Prostate gland (tissue), 2 donors: Measurements from ENCODE around the gene ZMYND11.

Experiments used
- POLR2A ChIP-seq: fragments of 450-650 bp; IDR thresholded peaks from one replicate; pipeline ENCODE4 v1.6.1; 2016; ENCODE audit warnings: antibody characterized with exemption, mild to moderate bottlenecking
- POLR2AphosphoS5 ChIP-seq: sonication (generic); formaldehyde crosslinking; IDR thresholded peaks from one replicate; pipeline ENCODE4 v1.6.1; 2017; ENCODE audit warnings: antibody characterized with exemption
- TF ChIP-seq, protein P1 (sequence below), 4 experiments: fragments of 200-600 bp in 2 of 4; fragments of 450-650 bp in 2 of 4; sonication (generic) in 2 of 4; IDR thresholded peaks; 1 replicate in 3 of 4; 2 replicates in 1 of 4; pipeline ENCODE4 v1.5.1; 2016 to 2019; ENCODE audit warnings: antibody characterized with exemption in 4 of 4, mild to moderate bottlenecking in 2 of 4, moderate library complexity in 2 of 4

DNA sequence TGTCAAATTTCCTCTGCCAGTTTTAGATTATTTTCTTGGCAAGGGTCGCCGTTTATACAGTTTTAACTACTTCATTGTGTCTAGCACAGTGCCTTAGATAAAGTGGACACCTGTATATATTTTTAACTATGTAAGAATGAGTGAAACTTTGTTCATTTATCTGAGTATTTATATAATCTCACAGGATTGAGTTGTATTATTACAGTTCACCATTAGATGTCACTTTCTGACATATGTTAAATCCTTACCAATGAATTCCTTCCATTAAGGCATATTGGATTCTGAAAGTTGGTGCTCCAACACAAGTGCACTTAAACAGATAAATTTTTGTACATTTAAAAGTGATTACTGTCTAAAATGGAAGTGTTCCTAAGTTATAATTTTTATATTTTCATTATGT lies 43.0 kb downstream of the ZMYND11 start:
- TF ChIP-seq, protein P1, sequence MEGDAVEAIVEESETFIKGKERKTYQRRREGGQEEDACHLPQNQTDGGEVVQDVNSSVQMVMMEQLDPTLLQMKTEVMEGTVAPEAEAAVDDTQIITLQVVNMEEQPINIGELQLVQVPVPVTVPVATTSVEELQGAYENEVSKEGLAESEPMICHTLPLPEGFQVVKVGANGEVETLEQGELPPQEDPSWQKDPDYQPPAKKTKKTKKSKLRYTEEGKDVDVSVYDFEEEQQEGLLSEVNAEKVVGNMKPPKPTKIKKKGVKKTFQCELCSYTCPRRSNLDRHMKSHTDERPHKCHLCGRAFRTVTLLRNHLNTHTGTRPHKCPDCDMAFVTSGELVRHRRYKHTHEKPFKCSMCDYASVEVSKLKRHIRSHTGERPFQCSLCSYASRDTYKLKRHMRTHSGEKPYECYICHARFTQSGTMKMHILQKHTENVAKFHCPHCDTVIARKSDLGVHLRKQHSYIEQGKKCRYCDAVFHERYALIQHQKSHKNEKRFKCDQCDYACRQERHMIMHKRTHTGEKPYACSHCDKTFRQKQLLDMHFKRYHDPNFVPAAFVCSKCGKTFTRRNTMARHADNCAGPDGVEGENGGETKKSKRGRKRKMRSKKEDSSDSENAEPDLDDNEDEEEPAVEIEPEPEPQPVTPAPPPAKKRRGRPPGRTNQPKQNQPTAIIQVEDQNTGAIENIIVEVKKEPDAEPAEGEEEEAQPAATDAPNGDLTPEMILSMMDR (IDR thresholded peaks at IDR 0.05) = peak in 2 of 4 experiments; percentile 53 to 54
- no peak for TF ChIP-seq POLR2AphosphoS5
- TF ChIP-seq POLR2A = no peak
